T-cell (primary cell): ENCODE data around the gene NUMB. TPM values are rescaled to one million over a fixed set of nuclear protein-coding genes. Genes with fewer than 3 reads are reported as not detected.
"Not testable (repeated sequence)": the region's sequence is repeated elsewhere in the genome, so short reads cannot be mapped to it uniquely, and the experiment has no call there.

Experiments used
- ATAC-seq, 4 experiments: fragments of 200-7000 bp in 3 of 4; fragments of 150-1000 bp in 1 of 4; cut with Tn5 transposase; replicated peaks in 1 of 4; 1 replicate in 3 of 4; 2 replicates in 1 of 4; pipeline ENCODE4 v1.10.0; 2021; ENCODE audit warnings: moderate library complexity in 3 of 4, mild to moderate bottlenecking in 2 of 4, moderate number of reproducible peaks in 1 of 4
- CTCF ChIA-PET, 2 donors: fragments of 300-600 bp; sonication (Branson Sonifier 250); formaldehyde crosslinking; loops; one replicate each; lab custom pipeline; 2022; ENCODE audit warnings: antibody characterized with exemption in 2 of 2; lab: Charles Lee
- POLR2A ChIA-PET, 2 donors: fragments of 300-600 bp; sonication (Branson Sonifier 250); formaldehyde crosslinking; loops; one replicate each; lab custom pipeline; 2022; ENCODE audit warnings: antibody characterized with exemption in 2 of 2; lab: Charles Lee
- DNase-seq, 35 experiments: peaks; one replicate each; pipeline versions ENCODE4 v3.0.0 to v3.0.0-alpha.2; 2013 to 2023
- H3K27ac ChIP-seq: one replicate; pipeline ENCODE4 v1.5.1; 2013; ENCODE audit warnings: low read length
- H3K27me3 ChIP-seq, 2 experiments: replicated peaks in 1 of 2; 1 replicate in 1 of 2; 2 replicates in 1 of 2; pipeline versions ENCODE4 v1.6.1 to v1.7.0; 2013; ENCODE audit warnings: low read length in 1 of 2, mixed read lengths in 1 of 2; ENCODE audit not compliant: control insufficient read depth in 2 of 2, insufficient read depth in 2 of 2; ENCODE audit errors: extremely low read depth in 1 of 2
- H3K36me3 ChIP-seq, 2 donors: 1 replicate in 1 of 2; 2 replicates in 1 of 2; pipeline versions ENCODE4 v1.6.1 to v1.7.0; 2013; ENCODE audit warnings: low read length in 1 of 2; ENCODE audit not compliant: control insufficient read depth in 2 of 2, insufficient read depth in 1 of 2; ENCODE audit errors: extremely low read depth in 1 of 2
- H3K4me1 ChIP-seq, 2 experiments: 1 replicate in 1 of 2; 2 replicates in 1 of 2; pipeline versions ENCODE4 v1.6.1 to v1.7.0; 2013; ENCODE audit warnings: low read length in 2 of 2, mixed read lengths in 1 of 2; ENCODE audit not compliant: insufficient read depth in 2 of 2, control insufficient read depth in 1 of 2; ENCODE audit errors: extremely low read depth in 1 of 2
- H3K4me3 ChIP-seq, 2 donors: 1 replicate in 1 of 2; 2 replicates in 1 of 2; pipeline versions ENCODE4 v1.5.1 to v1.7.0; 2013; ENCODE audit warnings: mild to moderate bottlenecking in 2 of 2, low read length in 1 of 2, moderate library complexity in 1 of 2; ENCODE audit not compliant: control insufficient read depth in 1 of 2; ENCODE audit errors: extremely low read depth in 1 of 2
- H3K9me3 ChIP-seq: 2 replicates; pipeline ENCODE4 v1.7.0; 2013
- H3K27ac Mint-ChIP-seq, 2 donors: one replicate each; pipeline ENCODE4 v1.8.0; 2020 to 2021; ENCODE audit warnings: mild to moderate bottlenecking in 2 of 2, mixed read lengths in 2 of 2
- H3K27me3 Mint-ChIP-seq, 2 donors: one replicate each; pipeline ENCODE4 v1.8.0; 2021 to 2022; ENCODE audit warnings: mixed read lengths in 2 of 2
- H3K36me3 Mint-ChIP-seq: one replicate; pipeline ENCODE4 v1.8.0; 2021; ENCODE audit warnings: mixed read lengths
- H3K4me1 Mint-ChIP-seq, 3 donors: one replicate each; pipeline ENCODE4 v1.8.0; 2020 to 2022; ENCODE audit warnings: mixed read lengths in 3 of 3, mild to moderate bottlenecking in 1 of 3
- H3K4me3 Mint-ChIP-seq, 3 donors: one replicate each; pipeline ENCODE4 v1.8.0; 2020 to 2022; ENCODE audit warnings: mild to moderate bottlenecking in 3 of 3, mixed read lengths in 3 of 3, moderate library complexity in 3 of 3
- H3K9me3 Mint-ChIP-seq, 3 donors: one replicate each; pipeline ENCODE4 v1.8.0; 2020 to 2022; ENCODE audit warnings: mixed read lengths in 3 of 3
- WGBS: methylation state at CpG from one replicate; pipeline ENCODE4 v1.1.5; 2013; ENCODE audit warnings: missing lambda C conversion rate; ENCODE audit not compliant: insufficient coverage; 5-methylcytosine and 5-hydroxymethylcytosine counted together
- total RNA-seq, 35 experiments: library from RNA in 6 of 35; stranded (reverse) in 6 of 35; fragments of 120-200 nt in 1 of 35; gene quantifications; one replicate each; pipeline versions ENCODE4 v1.2.1 to v1.2.4 and lab custom pipeline; 2013 to 2026

The NUMB gene
- total RNA-seq, 5 donors from 2014 or later (not counting 1 experiment from before 2014, with no cell fraction given): 45.1 to 52.6 (median 49.1) TPM

- Histone ChIP-seq H3K9me3 (no peaks in the 10 kb centered on the region), H3K36me3 (no peaks in the 10 kb centered on the region), H3K27ac (no peak overlapping the region), H3K4me3 (no peak overlapping the region), H3K27me3 (no peaks in the 10 kb centered on the region), H3K4me1 (no peaks in the 10 kb centered on the region)
- H3K36me3 Mint-ChIP-seq: peaks cover 32% of the 10 kb centered on the region
- POLR2A ChIA-PET: no interaction called here
- H3K27ac Mint-ChIP-seq: no peak overlapping the region
- no peaks in the 10 kb centered on the region for H3K27me3 Mint-ChIP-seq
- no peak for ATAC-seq
- peaks cover 0 to 3% (median 1%) of the 10 kb centered on the region in 3 donors for H3K4me1 Mint-ChIP-seq
- CTCF ChIA-PET: no interaction called here
- DNase-seq: no peak
- H3K9me3 Mint-ChIP-seq: no peaks in the 10 kb centered on the region
- no peak overlapping the region for H3K4me3 Mint-ChIP-seq
These were observed 98.9 kb downstream of the NUMB start for GRCh38 chr14:73359445-73359844.

- WGBS: 100% methylated on average over 1 of the region's 1 CpG
- H3K9me3 ChIP-seq: no peaks in the 10 kb centered on the region
- H3K27me3 ChIP-seq: no peaks in the 10 kb centered on the region
- CTCF ChIA-PET: interaction anchor here (0.6 to 0.9 kb wide), 4 partner anchors 30 to 638 kb away, joined by 3 to 5 read pairs (median 4); no protein-coding TSS in a partner anchor
- no peak for DNase-seq
- Mint-ChIP-seq H3K9me3 (no peaks in the 10 kb centered on the region), H3K4me3 (no peak overlapping the region), H3K36me3 (peaks cover 23% of the 10 kb centered on the region), H3K4me1 (peaks cover 0 to 3% (median 1%) of the 10 kb centered on the region in 3 donors), H3K27me3 (no peaks in the 10 kb centered on the region), H3K27ac (no peak overlapping the region)
- no peak for ATAC-seq
- POLR2A ChIA-PET: no interaction called here
- no peaks in the 10 kb centered on the region for H3K36me3 ChIP-seq
- H3K4me3 ChIP-seq: no peak overlapping the region
- H3K4me1 ChIP-seq: no peaks in the 10 kb centered on the region
- H3K27ac ChIP-seq: no peak overlapping the region
These were observed 100.2 kb downstream of the NUMB start for GRCh38 chr14:73358187-73358586.

- POLR2A ChIA-PET, H3K4me1 ChIP-seq, H3K27me3 Mint-ChIP-seq, H3K4me3 Mint-ChIP-seq, ATAC-seq, H3K27ac Mint-ChIP-seq, H3K27ac ChIP-seq, H3K36me3 ChIP-seq, H3K9me3 Mint-ChIP-seq, DNase-seq, H3K4me1 Mint-ChIP-seq, H3K4me3 ChIP-seq, H3K9me3 ChIP-seq, H3K27me3 ChIP-seq: not testable (repeated sequence)
- peaks cover 17% of the 10 kb centered on the region for H3K36me3 Mint-ChIP-seq
- WGBS: 100% methylated on average over 3 of the region's 3 CpGs
- CTCF ChIA-PET: interaction anchor here in 1 of 2 donors (0.9 kb wide), 1 partner anchor 15 kb away, joined by 3 read pairs; no protein-coding TSS in a partner anchor
These were observed 109.3 kb downstream of the NUMB start for GRCh38 chr14:73349091-73349490.

GRCh38 chr14:73344319-73344718 is 114.0 kb downstream of the NUMB start:
- Histone ChIP-seq H3K27me3 (no peaks in the 10 kb centered on the region), H3K4me1 (no peaks in the 10 kb centered on the region), H3K9me3 (no peaks in the 10 kb centered on the region), H3K27ac (no peak overlapping the region), H3K36me3 (peaks cover 0 to 2% of the 10 kb centered on the region in 2 donors), H3K4me3 (no peak overlapping the region)
- no peaks in the 10 kb centered on the region for H3K27me3 Mint-ChIP-seq
- H3K27ac Mint-ChIP-seq: no peak overlapping the region
- no peaks in the 10 kb centered on the region for H3K9me3 Mint-ChIP-seq
- H3K4me1 Mint-ChIP-seq: peaks cover 0 to 7% (median 5%) of the 10 kb centered on the region in 3 donors
- no peak for DNase-seq
- CTCF ChIA-PET: interaction anchor here in 1 of 2 donors (0.9 kb wide), 1 partner anchor 49 kb away, joined by 4 read pairs; no protein-coding TSS in a partner anchor
- ATAC-seq: no peak
- POLR2A ChIA-PET: interaction anchor here in 1 of 2 donors (0.7 kb wide), 1 partner anchor 691 kb away, joined by 4 read pairs; no protein-coding TSS in a partner anchor
- H3K36me3 Mint-ChIP-seq: peaks cover 19% of the 10 kb centered on the region
- H3K4me3 Mint-ChIP-seq: no peak overlapping the region
- WGBS: no CpG with 5 or more reads among the region's 1 CpG

GRCh38 chr14:73342670-73343069 is 115.7 kb downstream of the NUMB start:
- WGBS: no CpG with 5 or more reads among the region's 5 CpGs
- H3K4me1 Mint-ChIP-seq: peaks cover 2 to 16% (median 11%) of the 10 kb centered on the region in 3 donors
- H3K9me3 Mint-ChIP-seq: no peaks in the 10 kb centered on the region
- DNase-seq (no peak), ATAC-seq (no peak)
- POLR2A ChIA-PET: interaction anchor here in 1 of 2 donors (0.6 kb wide), 1 partner anchor 32 kb away, joined by 3 read pairs; no protein-coding TSS in a partner anchor
- Histone ChIP-seq H3K9me3 (no peaks in the 10 kb centered on the region), H3K4me1 (no peaks in the 10 kb centered on the region), H3K27ac (no peak overlapping the region), H3K4me3 (no peak overlapping the region), H3K27me3 (no peaks in the 10 kb centered on the region), H3K36me3 (peaks cover 0 to 2% of the 10 kb centered on the region in 2 donors)
- no peak overlapping the region for H3K4me3 Mint-ChIP-seq
- peaks cover 24% of the 10 kb centered on the region for H3K36me3 Mint-ChIP-seq
- no peaks in the 10 kb centered on the region for H3K27me3 Mint-ChIP-seq
- H3K27ac Mint-ChIP-seq: no peak overlapping the region
- CTCF ChIA-PET: interaction anchor here in 1 of 2 donors (0.5 kb wide), 2 partner anchors 8 to 166 kb away, joined by 3 to 4 read pairs; no protein-coding TSS in a partner anchor

GRCh38 chr14:73339846-73340595 is 118.3 kb downstream of the NUMB start:
- no peak overlapping the region for H3K27ac ChIP-seq
- H3K4me1 ChIP-seq: no peaks in the 10 kb centered on the region
- CTCF ChIA-PET: interaction anchor here in 1 of 2 donors (0.6 kb wide), 1 partner anchor 45 kb away, joined by 3 read pairs; no protein-coding TSS in a partner anchor
- Mint-ChIP-seq H3K9me3 (no peaks in the 10 kb centered on the region), H3K27me3 (no peaks in the 10 kb centered on the region), H3K36me3 (peaks cover 16% of the 10 kb centered on the region), H3K4me1 (peaks cover 2 to 16% (median 11%) of the 10 kb centered on the region in 3 donors), H3K4me3 (no peak overlapping the region), H3K27ac (no peak overlapping the region)
- H3K9me3 ChIP-seq: no peaks in the 10 kb centered on the region
- H3K36me3 ChIP-seq: no peaks in the 10 kb centered on the region
- H3K4me3 ChIP-seq: no peak overlapping the region
- POLR2A ChIA-PET: interaction anchor here in 1 of 2 donors (0.7 kb wide), 1 partner anchor 1707 kb away, joined by 3 read pairs; no protein-coding TSS in a partner anchor
- no peaks in the 10 kb centered on the region for H3K27me3 ChIP-seq
- 92% methylated on average over 5 of the region's 6 CpGs for WGBS
- ATAC-seq (no peak), DNase-seq (no peak)
